K562 (cell line): ENCODE measurements around the gene TIPARP.

Source experiments
- MTA3 ChIP-seq: fragments of 450-650 bp; formaldehyde crosslinking; IDR thresholded peaks from 2 replicates; pipeline ENCODE4 v1.6.1; 2017; ENCODE audit warnings: mild to moderate bottlenecking, borderline replicate concordance
- TF ChIP-seq, protein P1 (sequence below), 2 experiments: fragments of 450-650 bp; IDR thresholded peaks; 2 replicates each; pipeline ENCODE4 v1.6.1; 2016; ENCODE audit warnings: mild to moderate bottlenecking in 2 of 2, borderline replicate concordance in 1 of 2, low read depth in 1 of 2, moderate library complexity in 1 of 2
- TF ChIP-seq, protein P2 (sequence below), 3 experiments: IDR thresholded peaks in 2 of 3; conservative IDR thresholded peaks in 1 of 3; 2 replicates each; pipeline ENCODE4 v1.5.1; 2011 to 2012; ENCODE audit warnings: low read length in 3 of 3, mild to moderate bottlenecking in 3 of 3, control low read depth in 2 of 3, improper control_type of control experiment in 1 of 3, inconsistent platforms in 1 of 3, low read depth in 1 of 3, mixed read lengths in 1 of 3, moderate library complexity in 1 of 3; ENCODE audit not compliant: insufficient read depth in 2 of 3
- TF ChIP-seq, protein P3 (sequence below): IDR thresholded peaks from 2 replicates; pipeline ENCODE4 v1.6.1; 2016; ENCODE audit warnings: missing genetic modification characterization, missing compliant biosample characterization
- TF ChIP-seq, protein P4 (sequence below): fragments of 450-650 bp; conservative IDR thresholded peaks from 2 replicates; pipeline ENCODE4 v1.6.1; 2016; ENCODE audit warnings: missing genetic modification characterization, low read depth, mild to moderate bottlenecking, control low read depth, missing compliant biosample characterization

DNA sequence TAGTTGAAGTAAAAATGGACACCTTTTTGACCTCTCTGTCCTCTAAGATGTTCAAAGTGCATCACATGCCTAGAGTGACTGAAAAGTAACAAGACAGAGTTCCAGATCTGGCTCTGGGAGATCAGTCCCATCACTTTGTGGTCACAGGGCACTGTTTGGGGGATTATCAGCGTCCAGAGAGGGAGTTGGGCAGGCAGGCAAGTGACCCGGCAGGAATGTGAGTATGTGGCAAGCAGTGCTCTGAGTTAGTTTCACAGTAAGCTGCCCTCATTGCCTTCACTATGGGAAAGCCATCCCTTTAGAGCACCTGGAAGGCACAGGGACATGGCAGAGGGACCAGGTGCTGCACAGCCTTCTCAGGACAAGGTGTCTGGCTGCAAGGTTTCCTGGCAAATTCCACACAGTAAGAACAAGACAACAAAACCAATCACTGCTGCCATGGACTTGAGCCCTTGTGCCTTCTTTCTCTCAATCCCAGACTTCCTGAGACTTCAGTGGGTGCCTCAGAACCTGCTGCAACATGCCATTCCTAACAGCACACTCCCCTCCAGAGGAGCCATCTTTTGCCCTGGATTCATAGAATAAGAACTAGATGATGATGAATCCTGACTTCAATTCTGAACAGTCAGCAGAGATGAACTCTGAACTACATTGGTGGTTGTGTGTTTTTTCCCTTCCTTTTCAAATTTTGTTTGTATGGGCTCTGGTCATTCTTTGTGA lies 55.2 kb downstream of the TIPARP start:
- TF ChIP-seq, protein P1, sequence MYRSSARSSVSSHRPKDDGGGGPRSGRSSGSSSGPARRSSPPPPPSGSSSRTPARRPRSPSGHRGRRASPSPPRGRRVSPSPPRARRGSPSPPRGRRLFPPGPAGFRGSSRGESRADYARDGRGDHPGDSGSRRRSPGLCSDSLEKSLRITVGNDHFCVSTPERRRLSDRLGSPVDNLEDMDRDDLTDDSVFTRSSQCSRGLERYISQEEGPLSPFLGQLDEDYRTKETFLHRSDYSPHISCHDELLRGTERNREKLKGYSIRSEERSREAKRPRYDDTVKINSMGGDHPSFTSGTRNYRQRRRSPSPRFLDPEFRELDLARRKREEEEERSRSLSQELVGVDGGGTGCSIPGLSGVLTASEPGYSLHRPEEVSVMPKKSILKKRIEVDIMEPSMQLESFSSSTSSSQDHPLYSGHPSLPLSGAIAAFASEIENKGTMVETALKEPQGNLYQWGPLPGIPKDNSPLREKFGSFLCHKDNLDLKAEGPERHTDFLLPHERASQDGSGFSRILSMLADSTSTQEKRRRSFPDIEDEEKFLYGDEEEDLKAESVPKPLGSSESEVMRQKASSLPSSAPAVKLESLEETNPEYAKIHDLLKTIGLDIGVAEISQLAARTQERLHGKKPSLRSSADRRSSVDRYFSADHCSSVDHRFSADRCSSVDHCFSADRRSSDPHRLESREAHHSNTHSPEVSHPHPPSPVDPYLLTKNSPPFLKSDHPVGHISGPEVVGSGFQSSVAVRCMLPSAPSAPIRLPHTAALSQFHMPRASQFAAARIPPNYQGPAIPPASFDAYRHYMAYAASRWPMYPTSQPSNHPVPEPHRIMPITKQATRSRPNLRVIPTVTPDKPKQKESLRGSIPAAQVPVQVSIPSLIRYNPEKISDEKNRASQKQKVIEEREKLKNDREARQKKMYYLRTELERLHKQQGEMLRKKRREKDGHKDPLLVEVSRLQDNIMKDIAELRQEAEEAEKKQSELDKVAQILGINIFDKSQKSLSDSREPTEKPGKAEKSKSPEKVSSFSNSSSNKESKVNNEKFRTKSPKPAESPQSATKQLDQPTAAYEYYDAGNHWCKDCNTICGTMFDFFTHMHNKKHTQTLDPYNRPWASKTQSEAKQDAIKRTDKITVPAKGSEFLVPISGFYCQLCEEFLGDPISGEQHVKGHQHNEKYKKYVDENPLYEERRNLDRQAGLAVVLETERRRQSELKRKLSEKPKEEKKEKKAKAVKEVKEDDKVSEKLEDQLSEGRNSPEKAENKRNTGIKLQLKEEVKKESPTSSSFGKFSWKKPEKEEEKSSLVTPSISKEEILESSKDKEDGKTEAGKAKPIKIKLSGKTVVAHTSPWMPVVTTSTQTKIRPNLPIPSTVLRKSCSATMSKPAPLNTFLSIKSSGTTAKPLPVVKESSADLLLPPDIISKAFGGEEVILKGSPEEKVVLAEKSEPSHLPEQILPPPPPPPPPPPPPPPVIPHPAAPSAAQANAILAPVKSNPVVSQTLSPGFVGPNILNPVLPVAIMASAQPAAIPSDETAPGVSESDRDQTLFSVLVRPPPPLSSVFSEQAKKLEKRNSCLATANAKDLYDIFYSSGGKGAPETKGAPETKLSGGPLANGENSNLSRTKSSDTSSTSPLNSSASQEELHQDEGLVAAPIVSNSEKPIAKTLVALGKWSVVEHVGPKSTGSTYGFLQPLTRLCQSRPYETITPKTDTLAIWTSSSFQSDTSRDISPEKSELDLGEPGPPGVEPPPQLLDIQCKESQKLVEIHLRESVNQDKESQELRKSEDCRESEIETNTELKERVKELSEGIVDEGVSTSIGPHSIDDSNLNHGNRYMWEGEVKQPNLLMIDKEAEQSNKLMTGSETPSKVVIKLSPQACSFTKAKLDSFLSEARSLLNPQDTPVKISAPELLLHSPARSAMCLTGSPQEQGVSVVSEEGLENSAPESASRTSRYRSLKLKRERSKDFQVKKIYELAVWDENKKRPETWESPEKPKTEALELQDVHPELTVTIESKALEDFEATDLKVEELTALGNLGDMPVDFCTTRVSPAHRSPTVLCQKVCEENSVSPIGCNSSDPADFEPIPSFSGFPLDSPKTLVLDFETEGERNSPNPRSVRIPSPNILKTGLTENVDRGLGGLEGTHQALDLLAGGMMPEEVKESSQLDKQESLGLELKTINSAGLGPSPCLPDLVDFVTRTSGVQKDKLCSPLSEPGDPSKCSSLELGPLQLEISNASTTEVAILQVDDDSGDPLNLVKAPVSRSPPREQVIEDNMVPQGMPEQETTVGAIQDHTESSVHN (IDR thresholded peaks at IDR 0.05; ENCODE audit: borderline replicate concordance in 1 of 2, low read depth in 1 of 2): no peak
- TF ChIP-seq, protein P2, sequence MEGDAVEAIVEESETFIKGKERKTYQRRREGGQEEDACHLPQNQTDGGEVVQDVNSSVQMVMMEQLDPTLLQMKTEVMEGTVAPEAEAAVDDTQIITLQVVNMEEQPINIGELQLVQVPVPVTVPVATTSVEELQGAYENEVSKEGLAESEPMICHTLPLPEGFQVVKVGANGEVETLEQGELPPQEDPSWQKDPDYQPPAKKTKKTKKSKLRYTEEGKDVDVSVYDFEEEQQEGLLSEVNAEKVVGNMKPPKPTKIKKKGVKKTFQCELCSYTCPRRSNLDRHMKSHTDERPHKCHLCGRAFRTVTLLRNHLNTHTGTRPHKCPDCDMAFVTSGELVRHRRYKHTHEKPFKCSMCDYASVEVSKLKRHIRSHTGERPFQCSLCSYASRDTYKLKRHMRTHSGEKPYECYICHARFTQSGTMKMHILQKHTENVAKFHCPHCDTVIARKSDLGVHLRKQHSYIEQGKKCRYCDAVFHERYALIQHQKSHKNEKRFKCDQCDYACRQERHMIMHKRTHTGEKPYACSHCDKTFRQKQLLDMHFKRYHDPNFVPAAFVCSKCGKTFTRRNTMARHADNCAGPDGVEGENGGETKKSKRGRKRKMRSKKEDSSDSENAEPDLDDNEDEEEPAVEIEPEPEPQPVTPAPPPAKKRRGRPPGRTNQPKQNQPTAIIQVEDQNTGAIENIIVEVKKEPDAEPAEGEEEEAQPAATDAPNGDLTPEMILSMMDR (IDR thresholded peaks at IDR 0.05 in 2 of 3, conservative IDR thresholded peaks at IDR 0.05 in 1 of 3; ENCODE audit: insufficient read depth in 2 of 3, low read depth in 1 of 3, low read length in 3 of 3): no peak
- TF ChIP-seq MTA3: no peak
- TF ChIP-seq, protein P3, sequence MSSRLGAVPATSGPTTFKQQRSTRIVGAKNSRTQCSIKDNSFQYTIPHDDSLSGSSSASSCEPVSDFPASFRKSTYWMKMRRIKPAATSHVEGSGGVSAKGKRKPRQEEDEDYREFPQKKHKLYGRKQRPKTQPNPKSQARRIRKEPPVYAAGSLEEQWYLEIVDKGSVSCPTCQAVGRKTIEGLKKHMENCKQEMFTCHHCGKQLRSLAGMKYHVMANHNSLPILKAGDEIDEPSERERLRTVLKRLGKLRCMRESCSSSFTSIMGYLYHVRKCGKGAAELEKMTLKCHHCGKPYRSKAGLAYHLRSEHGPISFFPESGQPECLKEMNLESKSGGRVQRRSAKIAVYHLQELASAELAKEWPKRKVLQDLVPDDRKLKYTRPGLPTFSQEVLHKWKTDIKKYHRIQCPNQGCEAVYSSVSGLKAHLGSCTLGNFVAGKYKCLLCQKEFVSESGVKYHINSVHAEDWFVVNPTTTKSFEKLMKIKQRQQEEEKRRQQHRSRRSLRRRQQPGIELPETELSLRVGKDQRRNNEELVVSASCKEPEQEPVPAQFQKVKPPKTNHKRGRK (tag): no peak
- TF ChIP-seq, protein P4, sequence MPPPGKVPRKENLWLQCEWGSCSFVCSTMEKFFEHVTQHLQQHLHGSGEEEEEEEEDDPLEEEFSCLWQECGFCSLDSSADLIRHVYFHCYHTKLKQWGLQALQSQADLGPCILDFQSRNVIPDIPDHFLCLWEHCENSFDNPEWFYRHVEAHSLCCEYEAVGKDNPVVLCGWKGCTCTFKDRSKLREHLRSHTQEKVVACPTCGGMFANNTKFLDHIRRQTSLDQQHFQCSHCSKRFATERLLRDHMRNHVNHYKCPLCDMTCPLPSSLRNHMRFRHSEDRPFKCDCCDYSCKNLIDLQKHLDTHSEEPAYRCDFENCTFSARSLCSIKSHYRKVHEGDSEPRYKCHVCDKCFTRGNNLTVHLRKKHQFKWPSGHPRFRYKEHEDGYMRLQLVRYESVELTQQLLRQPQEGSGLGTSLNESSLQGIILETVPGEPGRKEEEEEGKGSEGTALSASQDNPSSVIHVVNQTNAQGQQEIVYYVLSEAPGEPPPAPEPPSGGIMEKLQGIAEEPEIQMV (tag): no peak
